ENCODE measurements around the gene NPLOC4.

GRCh38 chr17:81511554-81511803, 125.4 kb downstream of the NPLOC4 start:
- TF ChIP-seq CTCF (conservative IDR thresholded peaks at IDR 0.05 in 1 of 2, IDR thresholded peaks at IDR 0.05 in 1 of 2; ENCODE audit: low read depth in 1 of 2, low read length in 2 of 2) (no peak), EZH2 (IDR thresholded peaks at IDR 0.05; ENCODE audit: low read length, missing control alignments) (no peak)

All from fibroblast of lung (primary cell).